Dendritic cell treated with granulocyte-macrophage colony-stimulating factor and Interleukin-4, amounts not matched to agents 40 ng/mL and 50 ng/mL, for 4 days (primary cell): ENCODE results near the gene GIMAP7.
"Not testable (repeated sequence)": the region's sequence is repeated elsewhere in the genome, so short reads cannot be mapped to it uniquely, and the experiment has no call there.

Experiments
- H3K27ac Mint-ChIP-seq: one replicate; pipeline ENCODE4 v1.8.0; 2022; ENCODE audit warnings: mild to moderate bottlenecking, mixed read lengths
- H3K27me3 Mint-ChIP-seq: one replicate; pipeline ENCODE4 v1.8.0; 2022; ENCODE audit warnings: mild to moderate bottlenecking, mixed read lengths
- H3K36me3 Mint-ChIP-seq: one replicate; pipeline ENCODE4 v1.8.0; 2022; ENCODE audit warnings: low read depth, mixed read lengths
- H3K4me1 Mint-ChIP-seq: one replicate; pipeline ENCODE4 v1.8.0; 2022; ENCODE audit warnings: low read depth, mixed read lengths
- H3K4me3 Mint-ChIP-seq: one replicate; pipeline ENCODE4 v1.8.0; 2022; ENCODE audit warnings: mild to moderate bottlenecking, moderate library complexity, mixed read lengths
- H3K9me3 Mint-ChIP-seq: one replicate; pipeline ENCODE4 v1.8.0; 2022; ENCODE audit warnings: mixed read lengths
- intact Hi-C: fragments of 100-400 bp; cut with micrococcal nuclease; formaldehyde crosslinking; loops from one replicate; pipeline ENCODE4 v1.15.0; 2022

Gene GIMAP7

GRCh38 chr7:150520145-150520544, 5.5 kb downstream of the GIMAP7 start:
- Mint-ChIP-seq H3K9me3 (peaks cover 12% of the 10 kb centered on the region), H3K36me3 (peaks cover 29% of the 10 kb centered on the region), H3K4me1 (peaks cover 36% of the 10 kb centered on the region), H3K27ac (no peak overlapping the region), H3K27me3 (no peaks in the 10 kb centered on the region), H3K4me3 (no peak overlapping the region)
- intact Hi-C loops = no loop called here

DNA sequence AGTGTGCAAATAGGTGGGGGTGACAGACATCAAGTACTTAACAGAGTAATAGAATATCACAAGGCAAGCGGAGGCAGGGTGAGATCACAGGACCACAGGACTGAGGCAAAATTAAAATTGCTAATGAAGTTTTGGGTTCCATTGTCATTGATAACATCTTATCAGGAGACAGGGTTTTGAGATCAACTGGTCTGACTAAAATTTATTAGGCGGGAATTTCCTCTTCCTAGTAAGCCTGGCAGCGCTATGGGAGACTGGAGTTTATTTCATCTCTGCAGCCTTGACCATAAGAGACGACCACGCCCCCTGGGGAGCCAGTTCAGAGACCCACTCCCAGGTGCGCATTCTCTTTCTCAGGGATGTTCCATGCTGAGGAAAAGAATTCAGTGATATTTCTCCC, 8.3 kb downstream of the GIMAP7 start:
- H3K4me1 Mint-ChIP-seq = peaks cover 28% of the 10 kb centered on the region
- H3K27me3 Mint-ChIP-seq, H3K4me3 Mint-ChIP-seq, intact Hi-C loops, H3K27ac Mint-ChIP-seq: not testable (repeated sequence)
- H3K36me3 Mint-ChIP-seq = peaks cover 29% of the 10 kb centered on the region
- H3K9me3 Mint-ChIP-seq = peaks cover 21% of the 10 kb centered on the region

GRCh38 chr7:150524018-150524417, 9.3 kb downstream of the GIMAP7 start:
- intact Hi-C loops = no loop called here
- H3K27ac Mint-ChIP-seq = no peak overlapping the region

GRCh38 chr7:150531704-150532103, 17.0 kb downstream of the GIMAP7 start:
- Mint-ChIP-seq H3K27me3 (no peaks in the 10 kb centered on the region), H3K9me3 (peaks cover 67% of the 10 kb centered on the region), H3K4me1 (peaks cover 11% of the 10 kb centered on the region), H3K4me3 (no peak overlapping the region), H3K27ac (no peak overlapping the region), H3K36me3 (peaks cover 15% of the 10 kb centered on the region)
- intact Hi-C loops = no loop called here

More at GRCh38 chr7:150524018-150524417, 9.3 kb downstream of the GIMAP7 start:
- no peaks in the 10 kb centered on the region for H3K27me3 Mint-ChIP-seq
- peaks cover 32% of the 10 kb centered on the region for H3K9me3 Mint-ChIP-seq
- H3K36me3 Mint-ChIP-seq = peaks cover 32% of the 10 kb centered on the region
- H3K4me1 Mint-ChIP-seq = peaks cover 20% of the 10 kb centered on the region
- no peak overlapping the region for H3K4me3 Mint-ChIP-seq

- H3K27ac Mint-ChIP-seq = no peak overlapping the region
- H3K4me3 Mint-ChIP-seq = no peak overlapping the region
- H3K27me3 Mint-ChIP-seq = no peaks in the 10 kb centered on the region
- no peaks in the 10 kb centered on the region for H3K36me3 Mint-ChIP-seq
- peaks cover 5% of the 10 kb centered on the region for H3K4me1 Mint-ChIP-seq
- H3K9me3 Mint-ChIP-seq = peaks cover 58% of the 10 kb centered on the region
- intact Hi-C loops = no loop called here
Observed at GRCh38 chr7:150538259-150538658, 23.6 kb downstream of the GIMAP7 start.

- Mint-ChIP-seq H3K4me1 (peaks cover 22% of the 10 kb centered on the region), H3K27ac (no peak overlapping the region), H3K27me3 (no peaks in the 10 kb centered on the region), H3K36me3 (no peaks in the 10 kb centered on the region), H3K4me3 (no peak overlapping the region), H3K9me3 (peaks cover 53% of the 10 kb centered on the region)
- intact Hi-C loops = no loop called here
Observed at GRCh38 chr7:150553163-150553562, 38.5 kb downstream of the GIMAP7 start.

DNA sequence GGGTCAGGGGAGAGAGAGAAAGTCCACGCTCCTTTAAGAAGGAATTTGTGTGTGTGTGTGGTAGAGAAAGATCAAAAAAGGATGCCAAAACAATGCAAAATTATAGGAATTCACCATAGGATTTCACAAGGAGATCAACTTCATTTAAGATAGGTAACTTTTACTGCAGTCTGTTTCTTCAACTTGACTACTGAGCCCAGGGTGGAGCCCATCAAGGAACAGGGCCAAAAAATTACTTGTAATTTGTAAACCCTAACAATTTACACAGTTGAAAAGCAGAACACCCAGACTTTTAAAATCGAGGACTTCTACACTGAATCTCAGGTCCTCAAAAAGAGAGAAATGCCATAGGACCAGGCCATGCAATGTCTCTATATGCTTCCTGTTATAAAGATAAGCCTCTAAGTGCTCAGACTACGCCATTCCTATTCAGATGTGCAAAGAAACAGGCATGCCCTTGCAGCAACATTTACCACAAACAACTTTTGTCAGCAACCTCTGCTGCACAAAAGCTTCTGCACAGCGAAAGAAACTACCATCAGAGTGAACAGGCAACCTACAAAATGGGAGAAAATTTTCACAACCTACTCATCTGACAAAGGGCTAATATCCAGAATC, 42.0 kb downstream of the GIMAP7 start:
- intact Hi-C loops = no loop called here
- peaks cover 48% of the 10 kb centered on the region for H3K9me3 Mint-ChIP-seq
- peak overlapping the region; percentile 77 for H3K27ac Mint-ChIP-seq
- H3K36me3 Mint-ChIP-seq = peaks cover 8% of the 10 kb centered on the region
- no peaks in the 10 kb centered on the region for H3K27me3 Mint-ChIP-seq
- H3K4me1 Mint-ChIP-seq = peaks cover 22% of the 10 kb centered on the region
- peak overlapping the region; percentile 13 for H3K4me3 Mint-ChIP-seq

DNA sequence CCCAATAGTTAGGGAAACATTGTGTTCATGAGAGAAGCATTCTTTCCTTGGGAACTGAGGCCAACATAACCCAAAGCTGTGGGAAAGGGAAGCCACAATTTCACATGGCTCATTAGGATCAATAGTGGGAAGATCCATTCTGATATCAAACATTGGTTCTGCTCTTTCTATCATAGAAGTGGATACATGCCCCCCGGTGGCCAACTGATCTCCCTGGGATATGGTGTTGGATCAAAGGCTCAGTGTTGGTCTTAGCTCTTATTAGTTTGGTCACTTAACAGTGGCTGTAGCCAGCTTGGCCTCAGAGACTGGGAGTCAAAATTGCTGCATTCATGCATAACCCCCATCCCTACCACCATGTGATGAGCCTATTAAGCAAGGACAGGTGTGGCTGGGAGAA, 45.8 kb downstream of the GIMAP7 start:
- intact Hi-C loops = no loop called here
- Mint-ChIP-seq H3K27ac (no peak overlapping the region), H3K9me3 (peaks cover 26% of the 10 kb centered on the region), H3K27me3 (no peaks in the 10 kb centered on the region), H3K4me3 (no peak overlapping the region), H3K4me1 (peaks cover 11% of the 10 kb centered on the region), H3K36me3 (peaks cover 8% of the 10 kb centered on the region)

DNA sequence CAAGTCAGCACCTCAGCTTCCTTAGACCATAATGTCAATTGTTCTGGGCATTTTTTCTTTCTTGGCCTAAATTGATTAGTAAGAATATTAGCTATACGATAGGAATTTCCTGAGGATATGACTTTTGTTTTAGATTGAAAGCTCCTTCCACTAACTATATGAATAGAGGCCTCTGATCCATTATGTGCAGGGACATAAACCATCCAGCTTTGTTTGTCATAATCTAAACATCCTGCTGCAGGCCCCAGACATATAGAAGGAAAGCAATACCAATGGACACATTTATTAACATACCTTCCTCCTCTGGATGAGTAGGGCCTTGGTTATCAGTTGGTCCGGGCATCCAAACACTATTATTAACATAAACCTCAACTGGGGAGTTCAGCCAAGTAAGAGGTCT, 48.2 kb downstream of the GIMAP7 start:
- H3K4me3 Mint-ChIP-seq = no peak overlapping the region
- intact Hi-C loops = no loop called here
- no peaks in the 10 kb centered on the region for H3K27me3 Mint-ChIP-seq
- peaks cover 15% of the 10 kb centered on the region for H3K4me1 Mint-ChIP-seq
- H3K36me3 Mint-ChIP-seq = peaks cover 8% of the 10 kb centered on the region
- peaks cover 26% of the 10 kb centered on the region for H3K9me3 Mint-ChIP-seq
- no peak overlapping the region for H3K27ac Mint-ChIP-seq

GRCh38 chr7:150564006-150564405, 49.3 kb downstream of the GIMAP7 start:
- Mint-ChIP-seq H3K27me3 (no peaks in the 10 kb centered on the region), H3K27ac (no peak overlapping the region), H3K4me1 (peaks cover 23% of the 10 kb centered on the region), H3K9me3 (peaks cover 26% of the 10 kb centered on the region), H3K36me3 (peaks cover 8% of the 10 kb centered on the region), H3K4me3 (no peak overlapping the region)
- intact Hi-C loops = no loop called here

- Mint-ChIP-seq H3K36me3 (peaks cover 8% of the 10 kb centered on the region), H3K27me3 (no peaks in the 10 kb centered on the region), H3K4me1 (peaks cover 28% of the 10 kb centered on the region), H3K4me3 (no peak overlapping the region), H3K9me3 (peaks cover 25% of the 10 kb centered on the region), H3K27ac (no peak overlapping the region)
- intact Hi-C loops = no loop called here
Observed at GRCh38 chr7:150564566-150564965, 49.9 kb downstream of the GIMAP7 start.

- intact Hi-C loops = loop anchor here (5.0 kb wide), 1 partner anchor 48 kb away; no protein-coding TSS in a partner anchor
- Mint-ChIP-seq H3K27ac (no peak overlapping the region), H3K36me3 (peaks cover 2% of the 10 kb centered on the region), H3K27me3 (no peaks in the 10 kb centered on the region), H3K9me3 (peaks cover 18% of the 10 kb centered on the region), H3K4me3 (no peak overlapping the region), H3K4me1 (peaks cover 35% of the 10 kb centered on the region)
Observed at GRCh38 chr7:150565239-150565638, 50.6 kb downstream of the GIMAP7 start.

DNA sequence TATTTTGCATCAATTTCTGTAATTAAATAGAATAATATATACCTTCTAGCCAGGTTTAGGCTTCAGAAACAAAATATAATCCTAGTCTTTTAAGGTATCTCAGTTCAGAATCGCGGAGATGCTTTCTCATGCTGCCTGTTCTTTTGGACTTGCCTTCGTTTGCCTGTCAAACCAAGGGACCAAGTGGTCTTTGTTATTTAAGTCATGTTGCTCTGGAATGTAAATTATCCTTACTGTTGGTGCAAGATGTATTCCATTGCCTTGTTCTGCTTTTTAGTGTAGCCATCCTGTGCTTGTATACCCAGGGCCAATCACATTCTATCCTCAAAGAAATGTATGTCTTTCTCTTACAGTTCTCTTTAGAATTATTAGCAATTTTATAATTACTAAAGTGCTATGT, 51.5 kb downstream of the GIMAP7 start:
- H3K4me3 Mint-ChIP-seq = no peak overlapping the region
- intact Hi-C loops = loop anchor here (5.0 kb wide), 1 partner anchor 49 kb away; no protein-coding TSS in a partner anchor
- peaks cover 40% of the 10 kb centered on the region for H3K4me1 Mint-ChIP-seq

DNA sequence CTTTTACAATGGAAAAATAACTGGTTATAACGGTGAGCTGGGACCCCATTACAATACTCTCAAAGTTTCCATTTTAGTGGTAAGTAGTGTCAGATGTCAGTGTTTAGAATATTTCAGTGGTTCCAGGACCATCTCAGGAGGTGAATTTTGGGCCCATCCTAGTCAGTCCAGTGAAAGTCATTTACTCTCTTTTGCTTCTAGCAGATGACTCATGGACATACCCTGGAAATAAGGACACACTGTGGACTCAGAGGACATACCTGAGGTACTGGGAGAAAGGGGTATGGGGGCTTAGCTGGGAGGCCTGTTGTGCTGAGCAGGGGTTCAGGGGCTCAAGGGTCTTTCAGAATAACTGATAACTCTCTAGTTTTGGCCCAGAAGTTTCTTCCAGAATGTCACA, 51.9 kb downstream of the GIMAP7 start:
- Mint-ChIP-seq H3K9me3 (peaks cover 5% of the 10 kb centered on the region), H3K36me3 (peaks cover 9% of the 10 kb centered on the region), H3K27ac (peak overlapping the region; percentile 87), H3K27me3 (no peaks in the 10 kb centered on the region), H3K4me1 (peaks cover 40% of the 10 kb centered on the region), H3K4me3 (no peak overlapping the region)
- intact Hi-C loops = loop anchor here (5.0 kb wide), 1 partner anchor 49 kb away; no protein-coding TSS in a partner anchor

More for the DNA sequence above, 51.5 kb downstream of the GIMAP7 start:
- H3K27ac Mint-ChIP-seq = no peak overlapping the region
- peaks cover 4% of the 10 kb centered on the region for H3K36me3 Mint-ChIP-seq
- H3K27me3 Mint-ChIP-seq = no peaks in the 10 kb centered on the region
- H3K9me3 Mint-ChIP-seq = peaks cover 9% of the 10 kb centered on the region

GRCh38 chr7:150567169-150567568, 52.5 kb downstream of the GIMAP7 start, which contains the start of gene GIMAP4:
GIMAP4 (plus strand) TSS chr7:150567390; CDS start chr7:150569902, 2,512 bp downstream.
- intact Hi-C loops = loop anchor here (5.0 kb wide), 1 partner anchor 50 kb away; no protein-coding TSS in a partner anchor
- H3K27ac Mint-ChIP-seq = peak within 1 kb of the TSS; percentile 87
- H3K4me1 Mint-ChIP-seq = peaks cover 40% of the 10 kb centered on the region
- H3K9me3 Mint-ChIP-seq = peaks cover 1% of the 10 kb centered on the region
- H3K27me3 Mint-ChIP-seq = no peaks in the 10 kb centered on the region
- H3K4me3 Mint-ChIP-seq = peak within 1 kb of the TSS; percentile 81
- peaks cover 14% of the 10 kb centered on the region for H3K36me3 Mint-ChIP-seq
